ENCODE results near the gene PTTG1IP. TPM values are rescaled to one million over a fixed set of nuclear protein-coding genes. Genes with fewer than 3 reads are reported as not detected.

The PTTG1IP gene
- polyA plus RNA-seq, 1 experiment = 249 TPM

GRCh38 chr21:44855572-44855971 lies 17.9 kb downstream of the PTTG1IP start:
- H3K27ac ChIP-seq (ENCODE audit: low read depth, low read length) = no peak overlapping the region
- ChIA-PET POLR2A (no interaction called here), CTCF (no interaction called here)
- no peak overlapping the region for H3K4me3 ChIP-seq (ENCODE audit: low read depth, low read length)
- no peaks in the 10 kb centered on the region; the same call in 1 of the 2 replicates for H3K9me3 ChIP-seq (ENCODE audit: control insufficient read depth, insufficient read depth, low read length)
- no peak for DNase-seq (ENCODE audit: low read depth, low spot score)
- no peak for TF ChIP-seq CTCF (IDR thresholded peaks at IDR 0.05; ENCODE audit: low read depth, low read length)
- no peaks in the 10 kb centered on the region for H3K27me3 ChIP-seq (ENCODE audit: control insufficient read depth, insufficient read depth, low read length)

DNA sequence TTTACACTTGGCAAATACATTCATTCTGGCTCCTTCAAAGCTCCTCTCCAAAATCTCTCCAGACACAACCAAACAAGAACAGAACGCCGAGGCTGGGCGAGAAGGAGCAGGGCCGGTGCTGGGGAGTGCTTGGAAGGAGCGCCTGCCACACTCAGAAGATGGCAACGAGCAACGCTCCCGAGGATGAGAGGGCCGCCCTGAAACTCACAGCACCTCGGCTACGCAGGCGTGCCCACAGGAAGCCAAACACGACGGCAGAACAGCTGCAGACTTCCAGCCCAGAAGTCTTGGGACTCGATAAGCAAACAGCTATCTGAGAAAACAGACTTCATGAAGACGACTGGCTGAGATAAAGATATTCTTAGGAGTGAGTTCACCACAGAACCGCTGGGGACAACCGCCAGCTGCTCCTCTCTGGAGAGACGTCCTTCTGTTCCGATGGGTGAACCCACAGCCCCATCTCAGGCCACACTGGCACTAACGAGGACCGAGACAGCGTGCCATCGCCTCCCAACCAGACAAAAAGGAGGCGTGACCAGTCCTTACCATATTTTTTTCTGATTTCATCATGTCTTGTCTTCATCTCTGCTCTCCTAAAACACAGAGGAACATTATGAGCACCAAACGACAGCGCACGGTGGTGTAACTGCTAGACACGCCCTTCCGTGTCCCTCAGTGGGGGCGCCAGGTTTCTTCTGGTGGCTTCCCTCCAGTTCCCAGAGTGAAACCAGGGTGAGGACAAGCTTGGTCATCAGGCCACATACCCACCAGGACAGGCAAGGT lies 18.6 kb downstream of the PTTG1IP start:
- TF ChIP-seq CTCF (IDR thresholded peaks at IDR 0.05; ENCODE audit: low read depth, low read length) = no peak
- ChIA-PET POLR2A (no interaction called here), CTCF (no interaction called here)
- H3K27ac ChIP-seq (ENCODE audit: low read depth, low read length) = no peak overlapping the region
- no peak overlapping the region for H3K4me3 ChIP-seq (ENCODE audit: low read depth, low read length)
- DNase-seq (ENCODE audit: low read depth, low spot score) = no peak
- no peaks in the 10 kb centered on the region; the same call in 1 of the 2 replicates for H3K9me3 ChIP-seq (ENCODE audit: control insufficient read depth, insufficient read depth, low read length)
- H3K27me3 ChIP-seq (ENCODE audit: control insufficient read depth, insufficient read depth, low read length) = no peaks in the 10 kb centered on the region

DNA sequence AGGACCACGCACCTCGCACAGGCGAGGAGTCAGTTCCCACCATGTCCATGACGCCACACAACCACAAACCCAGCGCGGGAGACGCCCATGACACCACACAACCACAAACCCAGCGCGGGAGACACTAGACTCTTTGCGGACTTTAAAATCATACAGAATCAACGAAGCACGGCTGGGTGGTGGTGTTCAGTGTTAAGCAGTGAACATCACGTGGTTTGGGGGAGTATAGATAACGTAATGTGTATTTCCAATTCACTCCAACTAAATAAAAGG lies 19.2 kb downstream of the PTTG1IP start:
- Histone ChIP-seq H3K4me3 (ENCODE audit: low read depth, low read length) (no peak overlapping the region), H3K27me3 (ENCODE audit: control insufficient read depth, insufficient read depth, low read length) (no peaks in the 10 kb centered on the region), H3K9me3 (ENCODE audit: control insufficient read depth, insufficient read depth, low read length) (no peaks in the 10 kb centered on the region; the same call in 1 of the 2 replicates), H3K27ac (ENCODE audit: low read depth, low read length) (no peak overlapping the region)
- TF ChIP-seq CTCF (IDR thresholded peaks at IDR 0.05; ENCODE audit: low read depth, low read length) = no peak
- CTCF ChIA-PET = no interaction called here
- POLR2A ChIA-PET = no interaction called here
- no peak for DNase-seq (ENCODE audit: low read depth, low spot score)

GRCh38 chr21:44853601-44854390 lies 19.7 kb downstream of the PTTG1IP start:
- CTCF ChIA-PET = no interaction called here
- no peak overlapping the region for H3K4me3 ChIP-seq (ENCODE audit: low read depth, low read length)
- no peak for TF ChIP-seq CTCF (IDR thresholded peaks at IDR 0.05; ENCODE audit: low read depth, low read length)
- no peak for DNase-seq (ENCODE audit: low read depth, low spot score)
- POLR2A ChIA-PET = no interaction called here
- H3K27ac ChIP-seq (ENCODE audit: low read depth, low read length) = no peak overlapping the region
- no peaks in the 10 kb centered on the region for H3K27me3 ChIP-seq (ENCODE audit: control insufficient read depth, insufficient read depth, low read length)
- no peaks in the 10 kb centered on the region; the same call in 1 of the 2 replicates for H3K9me3 ChIP-seq (ENCODE audit: control insufficient read depth, insufficient read depth, low read length)

Measured in AG04450 (cell line).